Stimulated activated CD8-positive, alpha-beta memory T cell treated with anti-CD3 and anti-CD28 coated beads, Interleukin-12 subunit alpha, Interleukin-12 subunit beta, amount 100 ng/mL, for 24 hours (primary cell): Measurements from ENCODE around the gene LCN2.
"Not testable (repeated sequence)": the region's sequence is repeated elsewhere in the genome, so short reads cannot be mapped to it uniquely, and the experiment has no call there.

Experiments used
- DNase-seq: peaks from one replicate; pipeline ENCODE4 v3.0.0-alpha.2; 2020; ENCODE audit errors: extremely low read depth

Gene LCN2

DNA sequence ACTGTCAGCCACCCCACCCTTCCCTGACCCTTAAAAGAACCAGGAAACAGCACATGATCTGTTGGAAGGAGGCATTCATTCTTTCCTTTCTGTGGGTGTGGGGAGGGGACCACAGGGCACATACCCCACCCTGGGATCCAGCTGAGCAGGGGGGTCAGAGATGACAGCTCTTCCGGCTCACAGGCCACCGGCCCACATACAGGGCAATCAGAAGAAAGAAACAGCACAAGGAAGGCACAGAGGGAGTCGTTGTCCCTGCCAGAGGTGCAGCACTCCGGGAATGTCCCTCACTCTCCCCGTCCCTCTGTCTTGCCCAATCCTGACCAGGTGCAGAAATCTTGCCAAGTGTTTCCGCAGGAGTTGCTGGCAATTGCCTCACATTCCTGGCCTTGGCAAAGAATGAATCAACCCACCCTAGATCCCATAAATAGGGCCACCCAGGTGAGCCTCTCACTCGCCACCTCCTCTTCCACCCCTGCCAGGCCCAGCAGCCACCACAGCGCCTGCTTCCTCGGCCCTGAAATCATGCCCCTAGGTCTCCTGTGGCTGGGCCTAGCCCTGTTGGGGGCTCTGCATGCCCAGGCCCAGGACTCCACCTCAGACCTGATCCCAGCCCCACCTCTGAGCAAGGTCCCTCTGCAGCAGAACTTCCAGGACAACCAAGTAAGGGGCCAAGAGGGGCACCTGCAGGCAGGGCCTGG, at the start of gene LCN2:
Gene LCN2 (plus strand): TSS at position 453 of the 701 bp plus-strand sequence. CDS start 73 bp downstream, at position 526.
- no peak for DNase-seq

DNA sequence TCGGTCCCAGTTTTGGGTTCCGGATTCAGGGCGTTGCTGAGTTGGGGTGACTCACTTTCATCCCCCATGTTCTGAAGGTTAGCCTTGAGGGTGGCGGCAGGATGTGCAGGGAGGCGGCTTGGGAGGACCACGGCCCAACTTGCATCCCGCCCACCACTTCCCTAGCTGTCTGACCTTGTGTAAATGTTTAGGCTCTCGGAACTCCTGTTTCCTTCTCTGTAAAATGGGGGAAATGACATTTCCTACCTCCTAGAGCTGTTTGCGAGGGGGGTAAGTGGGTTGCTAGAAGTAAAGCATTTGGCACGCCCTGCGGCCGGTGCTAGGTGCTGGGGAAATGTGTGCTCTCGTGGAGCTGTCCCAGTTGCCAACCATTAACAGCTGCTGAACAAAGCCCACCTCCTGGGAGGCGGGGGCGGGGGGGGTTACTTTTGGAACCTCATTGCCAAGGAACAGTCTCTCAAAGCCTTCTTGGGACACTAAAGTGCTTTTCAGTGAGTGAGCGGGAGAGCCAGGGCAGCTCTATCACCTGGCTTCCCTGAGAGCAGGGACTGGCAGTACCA, 49.2 kb upstream of the LCN2 start:
- no peak for DNase-seq

DNA sequence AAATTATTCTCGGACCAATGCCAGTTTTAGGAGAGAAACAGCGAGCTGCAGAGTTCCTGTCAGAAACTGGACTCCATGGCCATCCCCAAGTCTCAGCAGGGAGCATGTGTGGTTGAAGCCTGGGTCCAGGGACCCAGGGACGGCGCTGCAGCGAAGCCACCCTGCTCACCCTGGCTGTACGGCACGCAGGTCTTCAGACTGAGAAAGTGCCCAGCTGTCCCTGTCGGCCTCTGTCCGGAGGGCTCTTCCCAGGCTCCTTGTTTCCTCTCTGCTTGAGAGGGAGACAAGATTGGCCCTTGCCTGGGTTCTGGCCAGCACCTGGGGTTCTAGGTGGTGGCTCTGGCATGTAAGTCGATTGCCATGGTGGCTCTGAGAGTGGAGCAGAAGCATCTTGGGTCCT, 48.7 kb upstream of the LCN2 start:
- DNase-seq, result no peak

GRCh38 chr9:128101231-128101661, 48.0 kb upstream of the LCN2 start:
- DNase-seq, result no peak

DNA sequence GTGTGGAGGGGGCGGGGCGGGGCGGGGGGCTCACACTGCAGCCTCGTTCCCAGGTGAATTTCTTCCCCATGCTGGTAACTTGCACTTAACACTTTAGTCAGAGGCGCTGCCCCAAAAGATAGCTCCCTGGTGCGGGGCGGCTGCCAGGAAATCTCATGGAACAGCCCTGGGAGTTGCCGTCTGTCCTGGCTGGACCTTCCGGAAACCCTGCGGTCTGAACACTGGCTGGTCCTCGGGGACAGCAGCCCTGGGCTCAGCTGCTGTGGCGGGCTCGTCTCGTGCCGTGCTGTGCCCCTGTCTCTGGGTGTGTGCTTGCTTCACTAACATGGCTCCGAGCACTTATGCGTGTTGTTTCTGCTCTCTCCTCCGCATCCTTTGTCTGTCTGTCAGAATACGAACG, 47.6 kb upstream of the LCN2 start:
- DNase-seq, result no peak

- DNase-seq, result no peak
Measured at GRCh38 chr9:128102196-128102595, 47.1 kb upstream of the LCN2 start.

- DNase-seq, result no peak
Measured at GRCh38 chr9:128102861-128103588, 46.2 kb upstream of the LCN2 start.

DNA sequence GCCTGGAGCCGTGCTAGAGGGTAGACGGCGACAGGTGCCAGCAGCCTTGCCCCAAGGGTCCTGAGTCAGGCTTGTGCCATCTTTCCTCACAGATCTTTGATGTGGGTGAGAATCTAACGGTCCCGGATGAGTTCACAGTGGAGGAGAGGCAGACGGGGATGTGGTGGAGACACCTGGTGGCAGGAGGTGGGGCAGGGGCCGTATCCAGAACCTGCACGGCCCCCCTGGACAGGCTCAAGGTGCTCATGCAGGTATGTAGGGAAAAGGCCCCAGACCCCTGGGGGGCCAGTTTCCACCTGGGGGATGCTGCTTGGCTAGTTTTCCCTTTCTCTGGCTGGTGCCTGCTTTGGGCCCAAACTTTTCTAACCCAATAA, 45.7 kb upstream of the LCN2 start:
- no peak for DNase-seq

- DNase-seq, result no peak
Measured at GRCh38 chr9:128104171-128104618, 45.1 kb upstream of the LCN2 start.

GRCh38 chr9:128105538-128106175, 43.6 kb upstream of the LCN2 start:
- DNase-seq, result no peak

DNA sequence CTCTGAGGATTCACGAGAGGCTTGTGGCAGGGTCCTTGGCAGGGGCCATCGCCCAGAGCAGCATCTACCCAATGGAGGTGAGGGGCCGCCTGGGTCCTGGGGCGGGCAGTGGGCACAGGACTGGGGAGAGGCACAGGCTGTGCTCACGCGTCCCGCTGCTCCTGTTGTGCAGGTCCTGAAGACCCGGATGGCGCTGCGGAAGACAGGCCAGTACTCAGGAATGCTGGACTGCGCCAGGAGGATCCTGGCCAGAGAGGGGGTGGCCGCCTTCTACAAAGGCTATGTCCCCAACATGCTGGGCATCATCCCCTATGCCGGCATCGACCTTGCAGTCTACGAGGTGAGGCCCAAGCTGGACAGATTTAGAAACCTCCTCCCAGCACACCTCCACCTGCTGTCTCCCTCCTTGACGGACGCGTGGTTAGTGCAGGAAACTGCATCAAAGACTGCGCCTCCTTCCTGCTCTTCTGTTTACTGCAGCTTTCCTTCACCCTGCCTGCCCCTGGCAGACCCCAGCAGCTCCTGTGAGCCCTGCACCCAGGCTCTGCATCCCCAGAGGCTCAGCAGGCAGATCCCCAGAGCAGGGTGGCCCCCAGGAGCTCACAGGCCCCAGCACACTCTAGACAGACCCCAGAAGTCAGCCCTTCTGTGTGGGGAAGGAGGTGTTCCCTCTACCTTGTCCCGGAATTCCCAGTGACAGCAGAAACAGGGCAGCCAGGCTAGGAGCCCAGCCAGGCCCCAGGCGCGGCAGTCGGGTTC, 42.9 kb upstream of the LCN2 start:
- no peak for DNase-seq

DNA sequence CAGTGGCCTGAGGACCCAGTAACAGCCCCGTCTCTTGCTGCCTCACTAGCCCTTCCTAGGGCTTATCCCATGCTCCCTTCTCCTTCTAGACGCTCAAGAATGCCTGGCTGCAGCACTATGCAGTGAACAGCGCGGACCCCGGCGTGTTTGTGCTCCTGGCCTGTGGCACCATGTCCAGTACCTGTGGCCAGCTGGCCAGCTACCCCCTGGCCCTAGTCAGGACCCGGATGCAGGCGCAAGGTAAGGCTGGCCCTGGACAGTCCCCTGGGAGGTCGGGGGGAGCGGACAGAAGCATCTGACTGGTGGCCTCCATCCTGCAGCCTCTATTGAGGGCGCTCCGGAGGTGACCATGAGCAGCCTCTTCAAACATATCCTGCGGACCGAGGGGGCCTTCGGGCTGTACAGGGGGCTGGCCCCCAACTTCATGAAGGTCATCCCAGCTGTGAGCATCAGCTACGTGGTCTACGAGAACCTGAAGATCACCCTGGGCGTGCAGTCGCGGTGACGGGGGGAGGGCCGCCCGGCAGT, 42.2 kb upstream of the LCN2 start:
- no peak for DNase-seq

DNA sequence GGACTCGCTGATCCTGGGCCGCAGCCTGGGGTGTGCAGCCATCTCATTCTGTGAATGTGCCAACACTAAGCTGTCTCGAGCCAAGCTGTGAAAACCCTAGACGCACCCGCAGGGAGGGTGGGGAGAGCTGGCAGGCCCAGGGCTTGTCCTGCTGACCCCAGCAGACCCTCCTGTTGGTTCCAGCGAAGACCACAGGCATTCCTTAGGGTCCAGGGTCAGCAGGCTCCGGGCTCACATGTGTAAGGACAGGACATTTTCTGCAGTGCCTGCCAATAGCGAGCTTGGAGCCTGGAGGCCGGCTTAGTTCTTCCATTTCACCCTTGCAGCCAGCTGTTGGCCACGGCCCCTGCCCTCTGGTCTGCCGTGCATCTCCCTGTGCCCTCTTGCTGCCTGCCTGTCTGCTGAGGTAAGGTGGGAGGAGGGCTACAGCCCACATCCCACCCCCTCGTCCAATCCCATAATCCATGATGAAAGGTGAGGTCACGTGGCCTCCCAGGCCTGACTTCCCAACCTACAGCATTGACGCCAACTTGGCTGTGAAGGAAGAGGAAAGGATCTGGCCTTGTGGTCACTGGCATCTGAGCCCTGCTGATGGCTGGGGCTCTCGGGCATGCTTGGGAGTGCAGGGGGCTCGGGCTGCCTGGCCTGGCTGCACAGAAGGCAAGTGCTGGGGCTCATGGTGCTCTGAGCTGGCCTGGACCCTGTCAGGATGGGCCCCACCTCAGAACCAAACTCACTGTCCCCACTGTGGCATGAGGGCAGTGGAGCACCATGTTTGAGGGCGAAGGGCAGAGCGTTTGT, 41.6 kb upstream of the LCN2 start:
- DNase-seq, result no peak

DNA sequence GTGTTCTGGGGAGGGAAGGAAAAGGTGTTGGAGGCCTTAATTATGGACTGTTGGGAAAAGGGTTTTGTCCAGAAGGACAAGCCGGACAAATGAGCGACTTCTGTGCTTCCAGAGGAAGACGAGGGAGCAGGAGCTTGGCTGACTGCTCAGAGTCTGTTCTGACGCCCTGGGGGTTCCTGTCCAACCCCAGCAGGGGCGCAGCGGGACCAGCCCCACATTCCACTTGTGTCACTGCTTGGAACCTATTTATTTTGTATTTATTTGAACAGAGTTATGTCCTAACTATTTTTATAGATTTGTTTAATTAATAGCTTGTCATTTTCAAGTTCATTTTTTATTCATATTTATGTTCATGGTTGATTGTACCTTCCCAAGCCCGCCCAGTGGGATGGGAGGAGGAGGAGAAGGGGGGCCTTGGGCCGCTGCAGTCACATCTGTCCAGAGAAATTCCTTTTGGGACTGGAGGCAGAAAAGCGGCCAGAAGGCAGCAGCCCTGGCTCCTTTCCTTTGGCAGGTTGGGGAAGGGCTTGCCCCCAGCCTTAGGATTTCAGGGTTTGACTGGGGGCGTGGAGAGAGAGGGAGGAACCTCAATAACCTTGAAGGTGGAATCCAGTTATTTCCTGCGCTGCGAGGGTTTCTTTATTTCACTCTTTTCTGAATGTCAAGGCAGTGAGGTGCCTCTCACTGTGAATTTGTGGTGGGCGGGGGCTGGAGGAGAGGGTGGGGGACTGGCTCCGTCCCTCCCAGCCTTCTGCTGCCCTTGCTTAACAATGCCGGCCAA, 40.8 kb upstream of the LCN2 start:
- no peak for DNase-seq

DNA sequence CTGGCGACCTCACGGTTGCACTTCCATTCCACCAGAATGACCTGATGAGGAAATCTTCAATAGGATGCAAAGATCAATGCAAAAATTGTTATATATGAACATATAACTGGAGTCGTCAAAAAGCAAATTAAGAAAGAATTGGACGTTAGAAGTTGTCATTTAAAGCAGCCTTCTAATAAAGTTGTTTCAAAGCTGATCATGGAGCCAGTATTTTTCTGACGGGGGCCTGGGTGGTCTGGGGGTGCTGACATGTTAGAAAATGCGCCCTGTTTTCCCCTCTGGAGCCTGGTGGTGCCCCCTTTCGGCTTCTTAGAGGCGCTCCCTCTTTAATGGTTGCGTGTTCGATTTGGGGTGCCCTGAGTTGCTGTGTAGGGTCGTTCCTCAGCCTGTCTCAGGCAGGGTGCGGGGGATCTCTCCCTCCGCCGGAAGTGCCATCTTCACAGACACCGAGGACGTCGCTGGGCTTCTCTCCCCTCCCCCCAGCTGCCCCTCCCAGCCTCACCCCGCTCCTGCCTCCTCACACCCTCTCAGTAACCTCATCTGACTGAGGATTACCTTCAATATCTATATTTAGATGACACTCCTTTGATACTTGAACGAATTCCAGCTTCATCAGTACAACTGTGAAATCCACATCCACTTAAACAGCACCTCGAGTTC, 40.1 kb upstream of the LCN2 start:
- DNase-seq, result no peak

DNA sequence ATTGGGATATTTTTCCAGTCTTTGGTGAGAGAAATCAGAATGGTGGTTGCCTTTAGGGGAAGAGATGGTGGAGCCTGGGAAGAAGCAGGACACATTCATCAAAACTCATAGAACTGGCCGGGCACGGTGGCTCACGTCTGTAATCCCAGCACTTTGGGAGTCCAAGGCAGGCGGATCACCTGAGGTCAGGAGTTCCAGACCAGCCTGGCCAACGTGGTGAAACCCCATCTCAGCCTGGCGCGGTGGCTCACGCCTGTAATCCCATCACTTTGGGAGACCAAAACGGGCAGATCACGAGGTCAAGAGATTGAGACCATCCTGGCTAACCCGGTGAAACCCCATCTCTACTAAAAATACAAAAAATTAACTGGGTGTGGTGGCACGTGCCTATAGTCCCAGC, 37.5 kb upstream of the LCN2 start:
- DNase-seq, result not testable (repeated sequence)

DNA sequence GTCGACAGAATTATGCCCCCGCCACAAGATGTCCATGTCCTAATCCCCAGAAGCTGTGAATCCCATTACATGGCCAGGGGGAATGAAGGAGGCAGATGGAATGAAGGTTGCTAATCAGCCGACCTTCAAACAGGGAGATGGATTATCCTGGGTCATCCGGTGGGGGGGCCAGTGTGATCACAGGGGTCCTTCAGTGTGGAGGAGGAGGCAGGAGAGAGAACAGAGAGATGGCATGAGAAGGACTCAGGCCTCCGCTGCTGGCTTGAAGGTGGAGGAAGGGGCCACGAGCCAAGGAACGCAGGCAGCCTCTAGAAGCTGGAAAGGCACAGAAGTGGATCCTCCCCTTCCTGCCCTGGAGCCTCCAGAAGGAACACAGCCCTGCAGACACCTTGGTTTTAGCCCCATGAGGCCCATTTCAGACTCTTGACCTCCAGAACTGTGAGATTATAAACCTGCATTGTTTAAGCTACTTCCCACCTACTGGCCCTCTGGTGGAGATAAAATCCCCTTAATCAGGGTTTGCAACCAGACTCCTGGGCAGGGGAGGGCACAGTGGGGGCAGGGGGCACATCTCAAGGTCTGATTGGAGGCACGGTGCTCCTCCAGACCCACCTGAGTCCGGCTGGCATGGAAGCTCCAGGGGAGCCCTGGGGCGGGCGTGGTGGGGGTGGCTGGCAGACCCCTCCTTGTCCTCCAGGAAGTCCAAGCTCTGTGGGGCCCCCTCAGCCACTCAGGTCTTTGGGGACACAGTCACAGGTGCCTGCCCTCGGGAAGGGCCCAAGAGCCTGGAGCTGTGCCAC, 35.5 kb upstream of the LCN2 start:
- DNase-seq, result no peak

DNA sequence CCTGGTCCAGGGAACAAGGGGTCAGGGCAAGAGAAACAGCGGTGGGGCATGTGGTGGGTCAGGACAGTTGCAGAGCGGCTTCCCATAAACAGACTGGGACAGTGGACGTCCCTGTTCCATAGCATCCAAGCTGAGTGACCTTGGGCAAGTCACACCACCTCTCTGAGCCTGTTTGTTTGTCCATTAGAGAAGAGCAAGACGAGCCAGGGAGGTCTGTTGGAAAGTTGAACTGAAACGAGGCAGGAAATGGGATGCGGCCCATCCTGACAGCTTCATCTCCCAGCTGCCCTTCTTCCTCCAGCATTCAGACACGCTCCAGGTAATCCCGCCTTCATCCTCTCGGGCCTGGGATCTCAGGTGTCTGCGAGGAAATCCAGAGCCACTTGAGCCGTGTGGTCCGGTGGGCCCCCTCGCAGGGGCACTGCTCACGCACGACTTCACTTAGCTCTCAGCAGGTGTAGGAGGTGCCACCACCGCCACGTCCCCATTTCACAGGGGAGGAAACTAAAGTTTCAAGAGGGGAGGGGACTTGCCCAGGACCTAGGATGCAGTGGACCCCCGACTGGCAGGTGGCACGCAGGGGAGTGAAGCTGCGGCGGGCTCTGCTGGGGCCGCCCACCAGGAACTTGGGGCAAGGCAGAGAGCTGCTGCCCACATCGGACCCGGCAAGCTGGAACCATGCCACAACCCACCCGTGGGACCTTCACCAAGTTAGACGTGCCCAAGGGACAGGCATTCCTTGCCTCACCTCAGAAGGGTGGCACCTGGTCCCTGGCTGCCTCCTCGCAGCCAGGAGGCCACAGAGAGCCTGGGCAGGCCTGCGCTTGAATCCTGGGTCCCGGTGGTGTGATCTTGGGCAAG, 34.7 kb upstream of the LCN2 start:
- no peak for DNase-seq
